ENCODE results near the gene NAT16.

GRCh38 chr7:101179117-101179516 is 976 bp downstream of the NAT16 start:
- TF ChIP-seq CTCF (IDR thresholded peaks at IDR 0.05 in 2 of 3, conservative IDR thresholded peaks at IDR 0.05 in 1 of 3; ENCODE audit: control insufficient read depth in 2 of 3, extremely low read depth in 1 of 3, insufficient read depth in 1 of 3, low read depth in 3 of 3, low read length in 3 of 3) (no peak), ZNF687 (IDR thresholded peaks at IDR 0.05) (no peak), TAF1 (IDR thresholded peaks at IDR 0.05; ENCODE audit: borderline replicate concordance, low read depth, low read length) (no peak), POLR2A (IDR thresholded peaks at IDR 0.05; ENCODE audit: low read depth, low read length) (no peak)

Measured in GM12878 (cell line).